ENCODE data around the gene SNED1.

- TF ChIP-seq CTCF (IDR thresholded peaks at IDR 0.05) (no peak), POLR2A (IDR thresholded peaks at IDR 0.05) (no peak)
Observed at GRCh38 chr2:240948905-240949790, 49.3 kb upstream of the SNED1 start.
